HEK293 (cell line): Measurements from ENCODE around the gene CLMN.

ENCODE experiments used
- CTCF ChIA-PET: fragments of 350-600 bp; formaldehyde crosslinking; extraction: SDS; loops from one replicate; lab custom pipeline; 2021; ENCODE audit warnings: antibody characterized with exemption; lab: Yijun Ruan, JAX
- POLR2A ChIA-PET: fragments of 300-600 bp; formaldehyde crosslinking; extraction: SDS; loops from one replicate; lab custom pipeline; 2020; ENCODE audit warnings: antibody characterized with exemption, inconsistent platforms; lab: Yijun Ruan, JAX
- H3K27ac ChIP-seq: fragments of 200-500 bp; sonication (Bioruptor generic); 2 replicates; pipeline ENCODE4 v1.5.1; 2014; ENCODE audit warnings: low read depth, low read length, control low read depth, inconsistent platforms; ENCODE audit errors: extremely low read depth
- H3K36me3 ChIP-seq, 2 experiments: fragments of 200-500 bp in 1 of 2; sonication (Bioruptor generic) in 1 of 2; 1 replicate in 1 of 2; 2 replicates in 1 of 2; pipeline ENCODE4 v1.5.1; 2014 to 2017; ENCODE audit warnings: inconsistent platforms in 2 of 2, low read length in 2 of 2; ENCODE audit not compliant: control insufficient read depth in 2 of 2, insufficient read depth in 1 of 2
- H3K4me1 ChIP-seq: fragments of 200-500 bp; sonication (Bioruptor generic); 2 replicates; pipeline ENCODE4 v1.5.1; 2014; ENCODE audit warnings: mild to moderate bottlenecking, low read length, inconsistent platforms; ENCODE audit not compliant: control insufficient read depth, insufficient read depth
- H3K4me3 ChIP-seq: 2 replicates; pipeline ENCODE4 v1.5.1; 2011; ENCODE audit warnings: low read depth, mild to moderate bottlenecking, control low read depth, low read length, moderate library complexity
- H3K9me3 ChIP-seq: fragments of 200-500 bp; sonication (Bioruptor generic); 2 replicates; pipeline ENCODE4 v1.5.1; 2014; ENCODE audit warnings: low read depth, low read length, inconsistent platforms; ENCODE audit not compliant: control insufficient read depth, insufficient read depth
- EGR2 ChIP-seq: fragments of 450-650 bp; formaldehyde crosslinking; IDR thresholded peaks from 2 replicates; pipeline ENCODE4 v1.5.1; 2016; ENCODE audit warnings: low read depth, missing biosample characterization, missing genetic modification characterization
- HOXA7 ChIP-seq: sonication (generic); formaldehyde crosslinking; IDR thresholded peaks from 2 replicates; pipeline ENCODE4 v1.8.1; 2022; ENCODE audit warnings: missing genetic modification reagents, borderline replicate concordance
- KLF7 ChIP-seq: fragments of 450-650 bp; formaldehyde crosslinking; IDR thresholded peaks from 2 replicates; pipeline ENCODE4 v1.5.1; 2016; ENCODE audit warnings: missing biosample characterization, missing genetic modification characterization, borderline replicate concordance
- MEIS1 ChIP-seq: sonication (generic); formaldehyde crosslinking; IDR thresholded peaks from 2 replicates; pipeline ENCODE4 v1.8.1; 2022; ENCODE audit warnings: missing genetic modification reagents, mild to moderate bottlenecking, borderline replicate concordance
- SCRT2 ChIP-seq: fragments of 450-650 bp; formaldehyde crosslinking; IDR thresholded peaks from 2 replicates; pipeline ENCODE4 v1.5.1; 2016; ENCODE audit warnings: missing biosample characterization, missing genetic modification characterization
- SP7 ChIP-seq: fragments of 450-650 bp; formaldehyde crosslinking; IDR thresholded peaks from 2 replicates; pipeline ENCODE4 v1.5.1; 2016; ENCODE audit warnings: missing biosample characterization, missing genetic modification characterization
- ZEB2 ChIP-seq: fragments of 450-650 bp; formaldehyde crosslinking; IDR thresholded peaks from 2 replicates; pipeline ENCODE4 v1.5.1; 2016; ENCODE audit warnings: missing biosample characterization, missing genetic modification characterization
- ZFHX2 ChIP-seq: fragments of 450-650 bp; formaldehyde crosslinking; conservative IDR thresholded peaks from 2 replicates; pipeline ENCODE4 v1.5.1; 2016; ENCODE audit warnings: missing biosample characterization, missing genetic modification characterization
- ZNF114 ChIP-seq: fragments of 450-650 bp; formaldehyde crosslinking; IDR thresholded peaks from 2 replicates; pipeline ENCODE4 v1.5.0; 2017; ENCODE audit warnings: missing biosample characterization, missing genetic modification characterization
- ZNF266 ChIP-seq: fragments of 450-650 bp; formaldehyde crosslinking; IDR thresholded peaks from 2 replicates; pipeline ENCODE4 v1.5.1; 2016; ENCODE audit warnings: missing biosample characterization, missing genetic modification characterization, low read depth
- ZNF501 ChIP-seq: fragments of 450-650 bp; formaldehyde crosslinking; IDR thresholded peaks from 2 replicates; pipeline ENCODE4 v1.5.1; 2016; ENCODE audit warnings: missing biosample characterization, missing genetic modification characterization
- ZNF513 ChIP-seq: fragments of 450-650 bp; IDR thresholded peaks from 2 replicates; pipeline ENCODE4 v1.5.1; 2018; ENCODE audit warnings: missing biosample characterization, missing genetic modification characterization
- ZNF514 ChIP-seq: fragments of 450-650 bp; formaldehyde crosslinking; IDR thresholded peaks from 2 replicates; pipeline ENCODE4 v1.5.1; 2016; ENCODE audit warnings: missing biosample characterization, missing genetic modification characterization
- ZNF558 ChIP-seq: fragments of 450-650 bp; formaldehyde crosslinking; IDR thresholded peaks from 2 replicates; pipeline ENCODE4 v1.5.1; 2016; ENCODE audit warnings: missing biosample characterization, missing genetic modification characterization
- ZNF580 ChIP-seq: fragments of 450-650 bp; formaldehyde crosslinking; IDR thresholded peaks from 2 replicates; pipeline ENCODE4 v1.5.1; 2016; ENCODE audit warnings: missing biosample characterization, missing genetic modification characterization
- ZNF677 ChIP-seq: fragments of 450-650 bp; IDR thresholded peaks from 2 replicates; pipeline ENCODE4 v1.5.0; 2018; ENCODE audit warnings: missing biosample characterization, mild to moderate bottlenecking, missing genetic modification characterization, moderate library complexity
- ZNF701 ChIP-seq: fragments of 450-650 bp; formaldehyde crosslinking; IDR thresholded peaks from 2 replicates; pipeline ENCODE4 v1.5.1; 2016; ENCODE audit warnings: missing biosample characterization, missing genetic modification characterization
- ZNF791 ChIP-seq: fragments of 450-650 bp; formaldehyde crosslinking; IDR thresholded peaks from 2 replicates; pipeline ENCODE4 v1.5.1; 2016; ENCODE audit warnings: missing biosample characterization, missing genetic modification characterization
- TF ChIP-seq, protein P1 (sequence below): fragments of 450-650 bp; formaldehyde crosslinking; IDR thresholded peaks from 2 replicates; pipeline ENCODE4 v1.5.1; 2017; ENCODE audit warnings: missing biosample characterization, mild to moderate bottlenecking, missing genetic modification characterization, moderate library complexity
- TF ChIP-seq, protein P2 (sequence below): IDR thresholded peaks from 2 replicates; pipeline ENCODE4 v1.6.1; 2011; ENCODE audit warnings: mild to moderate bottlenecking, low read depth, low read length, borderline replicate concordance
- TF ChIP-seq, protein P3 (sequence below): fragments of 450-650 bp; formaldehyde crosslinking; IDR thresholded peaks from 2 replicates; pipeline ENCODE4 v1.5.1; 2016; ENCODE audit warnings: missing biosample characterization, missing genetic modification characterization

Gene CLMN

DNA sequence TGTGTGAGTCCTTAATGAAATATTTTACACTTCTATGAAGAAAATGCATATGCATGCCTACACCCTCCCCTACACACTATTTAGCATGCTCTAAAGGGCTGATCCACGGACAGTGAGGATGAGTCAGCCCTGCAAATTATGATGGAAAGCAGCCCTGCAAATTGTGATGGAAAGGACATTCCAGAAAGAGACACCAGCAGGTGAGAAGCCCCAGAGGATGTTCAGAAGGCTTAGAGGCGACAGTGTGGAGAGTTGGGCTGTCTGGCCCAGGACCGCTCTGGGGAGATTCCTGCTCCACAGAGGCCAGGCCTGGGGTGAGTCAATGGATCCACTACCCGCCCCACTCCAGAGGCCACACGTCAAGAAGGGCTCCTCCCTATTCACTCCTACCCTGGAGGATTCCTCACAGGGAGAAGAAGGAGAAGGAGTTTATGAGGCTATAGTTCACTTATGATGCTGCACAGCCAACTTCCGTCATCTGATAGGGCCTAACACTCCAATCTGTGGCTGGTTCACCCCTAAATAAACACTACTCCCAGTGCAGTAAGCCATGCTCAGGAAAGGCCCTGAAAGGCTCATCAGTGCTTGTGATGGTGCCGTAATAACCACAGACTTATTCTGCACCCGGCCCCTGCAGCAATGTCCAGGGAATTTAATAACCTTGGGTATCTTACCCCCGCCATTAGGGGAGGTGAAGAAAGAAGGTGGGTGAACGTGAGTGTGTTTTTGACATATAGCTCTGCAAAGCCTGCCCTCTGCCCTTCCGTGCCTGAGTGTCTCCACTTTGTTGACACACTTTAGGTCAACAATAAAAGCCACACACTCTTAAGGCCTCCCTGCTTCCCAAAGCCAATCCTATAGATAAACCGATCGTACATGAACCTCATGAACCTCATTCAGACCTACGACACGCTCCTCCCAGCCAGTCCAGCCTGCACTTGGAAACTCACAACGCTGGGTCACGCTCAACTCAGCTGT lies 46.4 kb downstream of the CLMN start (continued):
- TF ChIP-seq ZNF266 (no peak), KLF7 (tag by site-specific recombination) (no peak), MEIS1 (CRISPR knock-in tag) (no peak), ZNF501 (tag by site-specific recombination) (no peak), ZNF558 (tag by site-specific recombination) (no peak), ZNF514 (tag by site-specific recombination) (no peak), SP7 (tag by site-specific recombination) (no peak), ZNF701 (tag by site-specific recombination) (no peak), ZNF513 (no peak)
- TF ChIP-seq, protein P1, sequence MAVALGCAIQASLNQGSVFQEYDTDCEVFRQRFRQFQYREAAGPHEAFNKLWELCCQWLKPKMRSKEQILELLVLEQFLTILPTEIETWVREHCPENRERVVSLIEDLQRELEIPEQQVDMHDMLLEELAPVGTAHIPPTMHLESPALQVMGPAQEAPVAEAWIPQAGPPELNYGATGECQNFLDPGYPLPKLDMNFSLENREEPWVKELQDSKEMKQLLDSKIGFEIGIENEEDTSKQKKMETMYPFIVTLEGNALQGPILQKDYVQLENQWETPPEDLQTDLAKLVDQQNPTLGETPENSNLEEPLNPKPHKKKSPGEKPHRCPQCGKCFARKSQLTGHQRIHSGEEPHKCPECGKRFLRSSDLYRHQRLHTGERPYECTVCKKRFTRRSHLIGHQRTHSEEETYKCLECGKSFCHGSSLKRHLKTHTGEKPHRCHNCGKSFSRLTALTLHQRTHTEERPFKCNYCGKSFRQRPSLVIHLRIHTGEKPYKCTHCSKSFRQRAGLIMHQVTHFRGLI (tag by site-specific recombination), result no peak
- TF ChIP-seq, protein P2, sequence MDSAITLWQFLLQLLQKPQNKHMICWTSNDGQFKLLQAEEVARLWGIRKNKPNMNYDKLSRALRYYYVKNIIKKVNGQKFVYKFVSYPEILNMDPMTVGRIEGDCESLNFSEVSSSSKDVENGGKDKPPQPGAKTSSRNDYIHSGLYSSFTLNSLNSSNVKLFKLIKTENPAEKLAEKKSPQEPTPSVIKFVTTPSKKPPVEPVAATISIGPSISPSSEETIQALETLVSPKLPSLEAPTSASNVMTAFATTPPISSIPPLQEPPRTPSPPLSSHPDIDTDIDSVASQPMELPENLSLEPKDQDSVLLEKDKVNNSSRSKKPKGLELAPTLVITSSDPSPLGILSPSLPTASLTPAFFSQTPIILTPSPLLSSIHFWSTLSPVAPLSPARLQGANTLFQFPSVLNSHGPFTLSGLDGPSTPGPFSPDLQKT, result no peak

DNA sequence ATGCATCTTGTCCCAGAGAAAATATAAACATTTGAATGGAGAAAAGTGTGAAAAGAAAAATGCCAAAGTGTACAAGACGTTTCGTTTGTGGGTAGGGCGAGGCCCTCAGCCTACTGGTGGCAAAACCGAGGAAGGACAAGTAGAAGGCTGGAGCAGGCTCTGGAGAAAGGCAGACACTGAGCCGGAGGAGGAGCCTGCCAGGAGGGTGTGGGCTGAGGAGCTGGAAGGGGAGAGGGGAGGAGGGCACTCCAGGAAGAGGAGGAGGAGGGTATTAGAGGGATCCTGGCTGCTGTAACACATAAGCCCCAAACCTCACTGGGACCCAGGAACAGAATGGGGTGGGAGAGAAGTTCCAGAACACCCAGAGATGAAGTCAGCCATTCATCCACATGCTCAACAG lies 47.7 kb downstream of the CLMN start:
- Histone ChIP-seq H3K36me3 (no peaks in the 10 kb centered on the region), H3K27ac (no peak overlapping the region), H3K4me1 (no peaks in the 10 kb centered on the region), H3K4me3 (no peak overlapping the region), H3K9me3 (no peaks in the 10 kb centered on the region)
- ChIA-PET CTCF (no interaction called here), POLR2A (no interaction called here)
- no peak for TF ChIP-seq ZNF791 (tag by site-specific recombination)
- no peak for TF ChIP-seq ZNF677 (tag by site-specific recombination)
- TF ChIP-seq, protein P3, sequence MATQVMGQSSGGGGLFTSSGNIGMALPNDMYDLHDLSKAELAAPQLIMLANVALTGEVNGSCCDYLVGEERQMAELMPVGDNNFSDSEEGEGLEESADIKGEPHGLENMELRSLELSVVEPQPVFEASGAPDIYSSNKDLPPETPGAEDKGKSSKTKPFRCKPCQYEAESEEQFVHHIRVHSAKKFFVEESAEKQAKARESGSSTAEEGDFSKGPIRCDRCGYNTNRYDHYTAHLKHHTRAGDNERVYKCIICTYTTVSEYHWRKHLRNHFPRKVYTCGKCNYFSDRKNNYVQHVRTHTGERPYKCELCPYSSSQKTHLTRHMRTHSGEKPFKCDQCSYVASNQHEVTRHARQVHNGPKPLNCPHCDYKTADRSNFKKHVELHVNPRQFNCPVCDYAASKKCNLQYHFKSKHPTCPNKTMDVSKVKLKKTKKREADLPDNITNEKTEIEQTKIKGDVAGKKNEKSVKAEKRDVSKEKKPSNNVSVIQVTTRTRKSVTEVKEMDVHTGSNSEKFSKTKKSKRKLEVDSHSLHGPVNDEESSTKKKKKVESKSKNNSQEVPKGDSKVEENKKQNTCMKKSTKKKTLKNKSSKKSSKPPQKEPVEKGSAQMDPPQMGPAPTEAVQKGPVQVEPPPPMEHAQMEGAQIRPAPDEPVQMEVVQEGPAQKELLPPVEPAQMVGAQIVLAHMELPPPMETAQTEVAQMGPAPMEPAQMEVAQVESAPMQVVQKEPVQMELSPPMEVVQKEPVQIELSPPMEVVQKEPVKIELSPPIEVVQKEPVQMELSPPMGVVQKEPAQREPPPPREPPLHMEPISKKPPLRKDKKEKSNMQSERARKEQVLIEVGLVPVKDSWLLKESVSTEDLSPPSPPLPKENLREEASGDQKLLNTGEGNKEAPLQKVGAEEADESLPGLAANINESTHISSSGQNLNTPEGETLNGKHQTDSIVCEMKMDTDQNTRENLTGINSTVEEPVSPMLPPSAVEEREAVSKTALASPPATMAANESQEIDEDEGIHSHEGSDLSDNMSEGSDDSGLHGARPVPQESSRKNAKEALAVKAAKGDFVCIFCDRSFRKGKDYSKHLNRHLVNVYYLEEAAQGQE (tag by site-specific recombination), result no peak
- no peak for TF ChIP-seq ZNF580 (tag by site-specific recombination)
- no peak for TF ChIP-seq ZEB2 (tag by site-specific recombination)
- TF ChIP-seq SCRT2 (tag by site-specific recombination), result no peak
- TF ChIP-seq ZNF114 (tag by site-specific recombination), result no peak
- TF ChIP-seq ZFHX2 (tag by site-specific recombination), result peak; percentile 32
- peak; percentile 37; the same call in 1 of the 2 replicates for TF ChIP-seq EGR2 (tag by site-specific recombination)
- TF ChIP-seq HOXA7 (CRISPR knock-in tag), result no peak
